GM12873 (cell line): ENCODE data around the gene YPEL2.

Experiments used
- TF ChIP-seq, protein P1 (sequence below): IDR thresholded peaks from 2 replicates; pipeline ENCODE4 v1.5.1; 2012; ENCODE audit warnings: low read depth, mild to moderate bottlenecking, moderate library complexity, low read length, control low read depth; ENCODE audit not compliant: insufficient read depth; ENCODE audit errors: missing control alignments

The YPEL2 gene

DNA sequence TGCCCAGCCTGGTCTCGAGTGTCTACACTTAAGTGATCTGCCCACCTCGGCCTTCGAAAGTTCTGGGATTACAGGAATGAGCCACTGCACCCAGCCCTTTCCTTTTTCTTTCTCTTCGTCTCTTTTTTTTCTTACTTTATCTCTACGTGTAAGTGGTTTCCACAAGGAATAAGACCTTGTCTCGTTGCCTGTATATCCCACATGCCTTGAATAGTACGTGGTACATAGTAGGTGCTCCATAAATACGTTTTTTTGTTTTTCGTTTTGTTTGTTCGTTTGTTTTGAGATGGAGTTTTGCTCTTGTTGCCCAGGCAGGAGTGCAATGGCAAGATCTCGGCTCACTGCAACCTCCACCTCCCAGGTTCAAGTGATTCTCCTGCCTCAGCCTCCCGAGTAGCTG, 86.0 kb downstream of the YPEL2 start:
- TF ChIP-seq, protein P1, sequence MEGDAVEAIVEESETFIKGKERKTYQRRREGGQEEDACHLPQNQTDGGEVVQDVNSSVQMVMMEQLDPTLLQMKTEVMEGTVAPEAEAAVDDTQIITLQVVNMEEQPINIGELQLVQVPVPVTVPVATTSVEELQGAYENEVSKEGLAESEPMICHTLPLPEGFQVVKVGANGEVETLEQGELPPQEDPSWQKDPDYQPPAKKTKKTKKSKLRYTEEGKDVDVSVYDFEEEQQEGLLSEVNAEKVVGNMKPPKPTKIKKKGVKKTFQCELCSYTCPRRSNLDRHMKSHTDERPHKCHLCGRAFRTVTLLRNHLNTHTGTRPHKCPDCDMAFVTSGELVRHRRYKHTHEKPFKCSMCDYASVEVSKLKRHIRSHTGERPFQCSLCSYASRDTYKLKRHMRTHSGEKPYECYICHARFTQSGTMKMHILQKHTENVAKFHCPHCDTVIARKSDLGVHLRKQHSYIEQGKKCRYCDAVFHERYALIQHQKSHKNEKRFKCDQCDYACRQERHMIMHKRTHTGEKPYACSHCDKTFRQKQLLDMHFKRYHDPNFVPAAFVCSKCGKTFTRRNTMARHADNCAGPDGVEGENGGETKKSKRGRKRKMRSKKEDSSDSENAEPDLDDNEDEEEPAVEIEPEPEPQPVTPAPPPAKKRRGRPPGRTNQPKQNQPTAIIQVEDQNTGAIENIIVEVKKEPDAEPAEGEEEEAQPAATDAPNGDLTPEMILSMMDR = no peak

DNA sequence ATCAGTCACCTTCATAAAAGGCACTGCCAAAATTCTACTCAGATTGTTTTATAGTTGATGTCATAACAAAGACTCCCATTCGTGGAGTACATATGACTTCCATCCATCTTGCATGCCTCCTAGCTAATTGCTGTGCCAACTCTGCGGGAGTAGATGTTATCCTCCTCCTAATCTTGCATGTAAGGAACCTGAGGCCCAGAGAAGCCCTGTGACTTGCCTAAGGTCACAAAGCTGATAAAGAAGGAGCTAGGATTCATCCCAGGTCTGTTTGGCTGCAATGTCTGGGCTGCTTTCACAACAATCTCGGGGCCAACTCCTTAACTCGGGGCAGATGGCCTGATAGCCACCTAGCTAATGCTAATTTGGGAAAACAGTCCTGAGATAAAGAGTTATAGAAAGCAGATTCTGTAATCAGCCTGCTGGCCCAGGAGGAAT, 87.3 kb downstream of the YPEL2 start:
- TF ChIP-seq, protein P1 = no peak

DNA sequence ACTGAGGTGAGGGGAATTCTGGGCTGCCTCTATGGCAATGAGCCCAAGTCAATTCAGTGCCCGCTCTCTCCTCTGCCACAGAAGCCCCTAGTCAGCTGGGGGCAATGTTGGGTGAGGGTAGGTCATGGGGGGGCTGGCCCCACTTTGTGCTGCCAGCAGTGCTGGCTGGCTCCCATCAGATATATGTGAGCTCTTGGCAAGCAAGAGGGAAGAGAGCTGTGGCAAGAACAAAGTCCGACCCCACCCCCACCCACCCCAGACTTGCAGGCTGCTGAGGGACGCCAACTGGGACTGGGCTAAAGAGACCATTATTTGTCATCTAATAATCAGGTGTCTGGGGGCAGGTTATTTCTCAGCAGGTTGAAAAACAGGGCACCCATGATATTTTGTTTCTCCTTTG, 89.4 kb downstream of the YPEL2 start:
- TF ChIP-seq, protein P1 = no peak

DNA sequence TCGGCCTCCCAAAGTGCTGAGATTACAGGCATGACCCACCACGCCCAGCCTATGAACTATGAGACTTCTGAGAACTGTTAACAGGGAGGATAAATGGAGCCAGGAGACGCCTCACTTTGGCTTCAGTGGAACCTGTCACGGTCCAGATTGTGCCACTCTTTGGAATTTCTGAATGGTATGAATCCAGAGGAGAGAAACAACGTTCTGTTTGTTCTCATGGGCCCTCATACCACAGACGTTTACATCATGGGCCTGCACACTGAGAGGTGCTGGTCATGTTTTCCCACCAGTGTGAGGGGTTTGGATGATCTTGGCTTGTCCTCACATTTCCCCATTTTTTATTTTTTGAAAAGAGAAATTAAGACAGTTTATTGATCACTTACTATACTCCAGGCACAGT, 90.3 kb downstream of the YPEL2 start:
- TF ChIP-seq, protein P1 = no peak

DNA sequence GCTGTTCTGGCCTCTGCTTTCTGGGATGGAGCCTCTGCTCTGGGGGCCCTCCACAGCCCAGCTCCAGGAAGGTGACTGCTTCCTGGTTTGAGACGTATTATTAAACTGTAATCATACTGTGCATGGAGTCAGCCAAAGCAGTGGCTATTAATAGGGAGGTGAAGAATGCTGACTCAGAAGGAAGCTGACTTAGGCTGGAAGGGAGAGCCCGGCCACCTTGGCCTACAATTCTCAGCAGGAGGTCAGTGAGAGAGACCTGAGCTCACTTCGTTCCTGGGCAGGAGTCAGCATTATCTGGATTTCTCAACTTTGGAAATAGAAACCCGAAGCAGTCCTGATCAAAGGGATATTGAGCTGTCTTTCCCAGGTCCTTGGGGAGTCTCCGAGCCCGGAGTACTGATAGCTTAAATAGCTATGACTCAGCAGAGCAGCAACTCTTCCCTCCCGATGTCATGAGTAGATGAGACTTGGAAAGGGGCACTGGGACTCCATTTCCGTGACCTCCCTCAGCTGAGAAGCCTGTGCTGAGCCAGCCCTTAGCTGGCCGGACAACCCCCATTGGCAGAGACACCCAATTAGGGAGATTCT, 91.8 kb downstream of the YPEL2 start:
- TF ChIP-seq, protein P1 = no peak

DNA sequence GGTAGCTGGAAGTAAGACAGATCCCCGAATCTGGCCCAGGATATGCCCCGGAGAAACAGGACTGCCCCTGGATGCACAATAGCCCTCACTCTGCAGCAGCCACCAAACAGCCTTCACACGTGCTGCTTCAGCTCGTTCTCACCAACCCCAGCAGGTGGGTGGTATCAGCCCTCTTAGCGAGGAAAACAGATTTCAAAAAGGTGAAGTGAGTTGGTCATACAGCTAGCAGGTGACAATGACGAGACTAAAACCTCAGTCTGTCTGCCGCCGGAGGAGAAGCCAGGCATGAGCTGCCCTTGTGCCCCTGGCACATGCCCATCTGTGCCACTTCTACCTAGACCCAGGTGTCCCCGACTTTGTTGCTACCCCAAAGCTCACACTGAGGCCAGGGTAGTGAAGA, 92.4 kb downstream of the YPEL2 start:
- TF ChIP-seq, protein P1 = no peak

DNA sequence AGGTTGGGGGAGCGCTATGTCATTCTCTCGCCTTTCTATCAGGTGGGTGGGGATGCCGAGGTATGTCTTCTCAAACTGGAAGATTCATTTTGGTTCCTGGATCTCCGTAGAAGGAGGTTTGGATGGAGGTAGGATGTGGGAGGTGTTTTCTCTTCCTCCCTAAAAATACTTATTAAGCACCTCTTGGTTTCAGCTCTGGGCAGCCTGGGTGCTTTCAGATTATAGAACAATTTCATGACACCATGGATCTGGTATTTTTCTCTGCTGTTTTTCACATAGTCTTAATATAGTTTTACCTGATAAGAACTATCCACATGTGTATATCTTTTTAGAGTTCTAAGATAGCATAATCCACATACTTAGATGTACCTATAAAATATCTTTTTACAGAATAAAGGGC, 92.9 kb downstream of the YPEL2 start:
- TF ChIP-seq, protein P1 = no peak
